Peyer's patch (tissue), 4 donors: ENCODE measurements around the gene ANO4.

Source experiments
- POLR2A ChIP-seq, 2 donors: fragments of 450-650 bp; IDR thresholded peaks; one replicate each; pipeline ENCODE4 v1.5.1; 2017; ENCODE audit warnings: antibody characterized with exemption in 2 of 2, mild to moderate bottlenecking in 2 of 2, moderate library complexity in 2 of 2
- TF ChIP-seq, protein P1 (sequence below), 6 experiments: fragments of 450-650 bp in 4 of 6; fragments of 200-600 bp in 2 of 6; sonication (generic) in 1 of 6; IDR thresholded peaks; one replicate each; pipeline ENCODE4 v1.5.1; 2017 to 2019; ENCODE audit warnings: antibody characterized with exemption in 6 of 6, mild to moderate bottlenecking in 3 of 6, moderate library complexity in 1 of 6

DNA sequence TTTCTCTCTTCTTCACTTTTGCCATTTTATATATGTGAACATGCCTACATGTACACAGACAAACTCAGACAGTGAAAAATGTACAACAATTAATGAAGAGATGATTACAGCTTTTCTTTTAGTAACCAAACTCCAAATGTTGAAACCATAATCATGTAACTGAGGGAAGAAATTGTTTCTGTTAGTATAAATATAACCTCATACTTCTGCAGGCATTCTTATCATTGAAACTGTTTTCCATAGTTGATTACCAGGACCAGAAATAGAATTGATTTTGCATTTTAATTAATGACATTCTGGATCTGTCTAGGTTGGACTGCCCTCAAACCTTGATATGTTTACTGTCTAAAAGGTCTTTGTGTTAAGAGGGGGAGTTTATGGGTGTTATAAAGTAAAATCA is 3.2 kb downstream of the ANO4 start:
- TF ChIP-seq, protein P1, sequence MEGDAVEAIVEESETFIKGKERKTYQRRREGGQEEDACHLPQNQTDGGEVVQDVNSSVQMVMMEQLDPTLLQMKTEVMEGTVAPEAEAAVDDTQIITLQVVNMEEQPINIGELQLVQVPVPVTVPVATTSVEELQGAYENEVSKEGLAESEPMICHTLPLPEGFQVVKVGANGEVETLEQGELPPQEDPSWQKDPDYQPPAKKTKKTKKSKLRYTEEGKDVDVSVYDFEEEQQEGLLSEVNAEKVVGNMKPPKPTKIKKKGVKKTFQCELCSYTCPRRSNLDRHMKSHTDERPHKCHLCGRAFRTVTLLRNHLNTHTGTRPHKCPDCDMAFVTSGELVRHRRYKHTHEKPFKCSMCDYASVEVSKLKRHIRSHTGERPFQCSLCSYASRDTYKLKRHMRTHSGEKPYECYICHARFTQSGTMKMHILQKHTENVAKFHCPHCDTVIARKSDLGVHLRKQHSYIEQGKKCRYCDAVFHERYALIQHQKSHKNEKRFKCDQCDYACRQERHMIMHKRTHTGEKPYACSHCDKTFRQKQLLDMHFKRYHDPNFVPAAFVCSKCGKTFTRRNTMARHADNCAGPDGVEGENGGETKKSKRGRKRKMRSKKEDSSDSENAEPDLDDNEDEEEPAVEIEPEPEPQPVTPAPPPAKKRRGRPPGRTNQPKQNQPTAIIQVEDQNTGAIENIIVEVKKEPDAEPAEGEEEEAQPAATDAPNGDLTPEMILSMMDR (IDR thresholded peaks at IDR 0.05): no peak
- TF ChIP-seq POLR2A (IDR thresholded peaks at IDR 0.05): no peak
